A204.1 (cell line): ENCODE measurements around the gene TRMO.

Experiments used
- FAIRE-seq: peaks from 2 replicates; lab custom pipeline; 2012; peaks lifted over from hg19 to GRCh38; lab: Jason Lieb, UNC

The TRMO gene

DNA sequence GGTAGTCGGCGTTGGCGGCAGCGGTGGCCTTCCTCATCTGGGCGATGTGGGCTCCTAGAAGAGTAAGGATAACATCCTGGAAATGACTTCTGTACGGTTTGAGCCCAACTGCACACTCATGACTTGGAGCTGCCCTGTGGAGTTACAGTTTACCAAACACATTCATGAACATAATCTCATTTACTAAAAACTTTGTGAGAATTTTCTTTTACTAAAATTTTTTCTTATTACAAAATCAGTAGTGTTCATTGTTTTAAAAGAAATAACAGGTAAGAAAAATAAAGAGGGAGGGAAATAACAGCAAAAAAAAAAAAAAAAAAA lies 63.9 kb downstream of the TRMO start:
- no peak for FAIRE-seq

DNA sequence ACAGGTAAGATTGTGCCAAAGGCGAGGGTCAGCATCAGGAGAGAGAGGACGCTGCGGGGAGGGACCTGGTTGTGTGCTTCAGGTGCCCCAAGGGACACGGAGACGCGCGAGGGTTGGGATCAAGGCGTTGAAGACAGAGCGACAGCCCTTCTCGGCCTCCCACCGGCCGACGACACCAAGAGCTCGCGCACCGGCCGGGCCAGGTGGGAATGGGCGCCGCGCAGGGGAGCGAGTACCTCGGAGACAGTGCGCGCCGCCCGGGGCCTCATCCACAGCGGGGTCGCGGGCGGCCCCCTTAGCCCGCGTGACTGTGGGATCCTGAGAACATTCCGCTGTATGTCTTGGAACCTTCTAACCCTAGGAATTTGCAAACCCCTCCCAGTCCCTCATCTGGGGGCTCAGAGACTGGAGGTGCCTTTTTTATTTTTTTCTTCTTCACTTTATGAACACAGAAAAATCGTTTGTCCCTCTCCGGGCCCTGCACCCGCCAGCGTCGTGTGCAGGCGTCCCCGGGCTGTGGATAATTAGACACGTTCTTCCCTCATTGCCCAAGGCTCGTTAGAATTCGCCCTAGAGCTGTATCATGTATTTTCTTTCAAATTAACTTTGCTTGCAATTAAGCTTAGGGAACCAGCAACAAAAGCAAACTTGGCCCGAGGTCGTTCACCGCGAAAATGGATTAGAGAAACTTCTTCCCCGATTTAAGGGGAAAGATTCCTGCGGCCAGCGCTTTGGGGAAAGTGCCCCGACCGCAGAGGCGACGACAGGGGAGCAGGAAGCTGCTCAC lies 64.5 kb downstream of the TRMO start:
- no peak for FAIRE-seq

DNA sequence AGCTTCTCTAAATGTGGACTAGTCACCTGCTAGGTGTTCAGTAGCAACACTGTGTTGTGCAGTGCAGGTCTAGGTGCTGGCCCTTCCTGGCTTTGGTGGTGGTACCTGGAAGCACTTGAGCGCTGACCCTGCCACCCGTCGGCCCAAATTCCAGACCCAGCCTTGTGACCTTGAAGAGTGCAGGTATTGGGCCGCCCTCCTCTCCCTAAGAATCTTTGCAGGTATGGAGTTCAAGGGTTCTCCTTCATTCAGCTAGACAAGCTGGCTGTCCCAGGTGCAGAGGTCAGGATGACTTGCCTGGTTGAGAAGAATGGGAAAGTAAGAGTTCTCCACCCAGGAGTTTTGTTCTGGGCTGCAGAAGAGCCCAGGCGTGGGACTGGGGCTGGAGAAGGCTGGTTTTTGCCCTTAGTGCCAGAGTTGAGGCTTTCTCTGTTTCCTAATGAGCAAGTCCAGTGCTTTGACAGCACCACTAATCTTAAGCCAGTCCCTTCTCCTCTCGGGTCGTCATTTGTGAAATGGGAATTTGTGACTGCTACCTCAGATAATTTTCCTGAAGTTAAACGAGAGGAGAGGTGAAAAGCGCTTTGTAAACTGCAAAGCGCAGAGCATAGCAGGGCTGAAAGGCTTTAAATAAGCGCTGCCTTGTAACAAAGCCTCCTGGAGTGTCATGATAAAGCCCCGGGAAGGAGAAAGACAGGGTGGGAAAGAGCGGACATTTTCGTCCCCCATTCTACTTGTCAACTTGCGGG lies 65.3 kb downstream of the TRMO start:
- FAIRE-seq, result no peak

DNA sequence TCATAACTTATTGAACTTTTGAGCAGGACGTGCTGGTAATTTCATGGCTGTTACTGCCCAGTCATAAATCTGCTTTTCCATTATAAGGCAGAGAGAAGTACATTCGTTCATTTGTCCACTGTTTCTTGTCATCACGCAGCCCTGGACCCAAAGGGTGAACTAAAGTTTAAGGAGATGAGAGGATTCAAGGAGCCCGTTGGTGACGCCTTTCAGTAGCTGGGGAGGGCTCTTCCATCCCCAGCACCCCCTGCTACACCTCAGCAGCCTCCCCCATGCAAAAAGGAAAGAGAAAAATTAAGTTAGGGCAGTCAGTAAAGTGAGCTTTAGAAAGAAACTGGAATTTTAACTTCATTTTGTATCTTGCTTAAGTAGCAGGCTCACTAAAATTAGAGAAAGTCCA lies 66.4 kb downstream of the TRMO start:
- FAIRE-seq, result no peak

DNA sequence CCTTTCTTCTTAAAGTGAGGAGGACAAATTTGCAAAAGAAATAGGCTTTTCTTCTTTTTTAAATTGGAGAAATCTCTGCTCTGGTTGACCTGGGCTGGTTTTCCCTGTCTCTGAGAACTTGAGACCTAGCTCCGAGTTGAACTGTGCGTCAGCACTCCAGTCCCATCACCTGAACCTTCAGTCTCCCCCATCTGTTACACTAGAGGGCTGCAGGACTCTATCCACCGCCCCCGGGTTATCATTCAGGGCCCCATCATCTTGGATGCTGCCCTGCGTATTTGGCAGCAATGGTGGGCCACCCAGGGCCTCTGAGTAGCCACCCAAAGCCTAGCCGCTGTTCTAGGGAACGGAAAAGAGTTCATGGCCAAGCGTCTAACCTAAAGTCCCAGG lies 66.8 kb downstream of the TRMO start:
- FAIRE-seq, result no peak

DNA sequence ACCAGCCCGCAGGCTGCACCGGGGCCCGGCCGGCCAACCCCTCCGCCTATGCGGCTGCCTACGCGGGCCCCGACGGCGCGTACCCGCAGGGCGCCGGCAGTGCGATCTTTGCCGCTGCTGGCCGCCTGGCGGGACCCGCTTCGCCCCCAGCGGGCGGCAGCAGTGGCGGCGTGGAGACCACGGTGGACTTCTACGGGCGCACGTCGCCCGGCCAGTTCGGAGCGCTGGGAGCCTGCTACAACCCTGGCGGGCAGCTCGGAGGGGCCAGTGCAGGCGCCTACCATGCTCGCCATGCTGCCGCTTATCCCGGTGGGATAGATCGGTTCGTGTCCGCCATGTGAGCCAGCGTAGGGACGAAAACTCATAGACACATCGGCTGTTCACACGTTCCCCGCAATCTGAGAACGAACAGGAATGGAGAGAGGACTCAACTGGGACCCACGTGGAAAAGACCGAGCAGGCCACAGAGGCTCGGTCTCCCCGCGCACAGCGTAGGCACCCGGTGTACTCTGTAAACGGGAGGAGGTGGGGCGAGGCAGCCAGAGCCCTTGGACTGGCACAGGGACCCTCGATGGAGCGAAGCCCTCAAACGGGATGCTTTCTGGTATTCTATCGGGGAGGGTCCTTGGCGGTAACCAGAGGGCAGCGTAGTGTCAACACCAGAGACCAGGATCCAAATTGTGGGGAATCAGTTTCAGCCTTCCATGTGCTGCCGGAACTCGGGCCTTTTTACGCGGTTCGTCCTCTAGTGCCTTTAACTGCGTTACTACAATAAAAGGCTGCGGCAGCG lies 67.4 kb downstream of the TRMO start:
- no peak for FAIRE-seq
